ENCODE measurements around the gene SNAP29.
"Not testable (repeated sequence)": the region's sequence is repeated elsewhere in the genome, so short reads cannot be mapped to it uniquely, and the experiment has no call there.

SNAP29 gene

GRCh38 chr22:20926243-20926642 lies 67.4 kb downstream of the SNAP29 start:
- no peak for DNase-seq (ENCODE audit: insufficient read length, low spot score)
- no peak for FAIRE-seq
- no peak for TF ChIP-seq CTCF (IDR thresholded peaks at IDR 0.05; ENCODE audit: insufficient read depth, missing control alignments)

- DNase-seq (ENCODE audit: insufficient read length, low spot score): no peak
- TF ChIP-seq CTCF (IDR thresholded peaks at IDR 0.05; ENCODE audit: insufficient read depth, missing control alignments): no peak
- no peak for FAIRE-seq
Observed at GRCh38 chr22:20927940-20928572, 69.2 kb downstream of the SNAP29 start.

GRCh38 chr22:20928573-20928967 lies 69.8 kb downstream of the SNAP29 start:
- no peak for TF ChIP-seq CTCF (IDR thresholded peaks at IDR 0.05; ENCODE audit: insufficient read depth, missing control alignments)
- no peak for DNase-seq (ENCODE audit: insufficient read length, low spot score)
- FAIRE-seq: no peak

GRCh38 chr22:20930004-20930403 lies 71.2 kb downstream of the SNAP29 start:
- DNase-seq (ENCODE audit: insufficient read length, low spot score): no peak
- no peak for TF ChIP-seq CTCF (IDR thresholded peaks at IDR 0.05; ENCODE audit: insufficient read depth, missing control alignments)
- FAIRE-seq: no peak

- FAIRE-seq; DNase-seq (ENCODE audit: insufficient read length, low spot score): not testable (repeated sequence)
Observed at GRCh38 chr22:20930435-20930834, 71.6 kb downstream of the SNAP29 start.

GRCh38 chr22:20931126-20931654 lies 72.4 kb downstream of the SNAP29 start:
- no peak for DNase-seq (ENCODE audit: insufficient read length, low spot score)
- TF ChIP-seq CTCF (IDR thresholded peaks at IDR 0.05; ENCODE audit: insufficient read depth, missing control alignments): no peak
- no peak for FAIRE-seq

GRCh38 chr22:20933910-20934309 lies 75.1 kb downstream of the SNAP29 start:
- DNase-seq (ENCODE audit: insufficient read length, low spot score) (no peak), FAIRE-seq (no peak)
- no peak for TF ChIP-seq CTCF (IDR thresholded peaks at IDR 0.05; ENCODE audit: insufficient read depth, missing control alignments)

- DNase-seq (ENCODE audit: insufficient read length, low spot score); FAIRE-seq: not testable (repeated sequence)
Observed at GRCh38 chr22:20935049-20935448, 76.2 kb downstream of the SNAP29 start.

- DNase-seq (ENCODE audit: insufficient read length, low spot score); FAIRE-seq: not testable (repeated sequence)
Observed at GRCh38 chr22:20935780-20936539, 77.2 kb downstream of the SNAP29 start.
